ENCODE measurements around the gene ADGRG1. TPM values are rescaled to one million over a fixed set of nuclear protein-coding genes. Genes with fewer than 3 reads are reported as not detected.
A peak's percentile ranks its signal among the peaks of the same experiment; 100 is the strongest.

The ADGRG1 gene
- total and polyA plus RNA-seq, 4 donors, result 1.2 to 68.4 (median 17.6) TPM

GRCh38 chr16:57616241-57616640, 12.2 kb upstream of the ADGRG1 start:
- H3K4me3 ChIP-seq (ENCODE audit: low read length in 2 of 2), result no peak overlapping the region
- no peaks in the 10 kb centered on the region for H3K9me3 ChIP-seq (ENCODE audit: control insufficient read depth, low read length)

GRCh38 chr16:57616876-57617275, 11.6 kb upstream of the ADGRG1 start:
- Histone ChIP-seq H3K9me3 (ENCODE audit: control insufficient read depth, low read length) (no peaks in the 10 kb centered on the region), H3K36me3 (ENCODE audit: control insufficient read depth in 1 of 2, insufficient read depth in 2 of 2, low read length in 1 of 2) (no peaks in the 10 kb centered on the region), H3K4me3 (ENCODE audit: low read length in 2 of 2) (no peak overlapping the region), H3K27me3 (ENCODE audit: control insufficient read depth in 1 of 2, insufficient read depth in 2 of 2, low read length in 1 of 2) (no peaks in the 10 kb centered on the region), H3K4me1 (ENCODE audit: control insufficient read depth in 1 of 2, insufficient read depth in 2 of 2, low read length in 2 of 2) (no peaks in the 10 kb centered on the region), H3K27ac (ENCODE audit: low read depth in 1 of 2, low read length in 2 of 2) (no peak overlapping the region)
- 90 to 95% methylated on average over 4 of the region's 4 CpGs for WGBS, 2 donors
- DNase-seq, result peak; percentile 14 to 42
- ATAC-seq (ENCODE audit: low FRiP score), result no peak
- intact Hi-C loops (cut with DNase I), result no loop called here

More at GRCh38 chr16:57616241-57616640, 12.2 kb upstream of the ADGRG1 start:
- ATAC-seq (ENCODE audit: low FRiP score) (no peak), DNase-seq (peak; percentile 33 to 35)
- Histone ChIP-seq H3K27ac (ENCODE audit: low read depth in 1 of 2, low read length in 2 of 2) (no peak overlapping the region), H3K36me3 (ENCODE audit: control insufficient read depth in 1 of 2, insufficient read depth in 2 of 2, low read length in 1 of 2) (no peaks in the 10 kb centered on the region), H3K4me1 (ENCODE audit: control insufficient read depth in 1 of 2, insufficient read depth in 2 of 2, low read length in 2 of 2) (no peaks in the 10 kb centered on the region), H3K27me3 (ENCODE audit: control insufficient read depth in 1 of 2, insufficient read depth in 2 of 2, low read length in 1 of 2) (no peaks in the 10 kb centered on the region)
- intact Hi-C loops (cut with DNase I), result no loop called here
- WGBS, 2 donors, result 92 to 94% methylated on average over 7 of the region's 7 CpGs

GRCh38 chr16:57617604-57618111, 10.8 kb upstream of the ADGRG1 start:
- 80 to 89% methylated on average over 8 of the region's 8 CpGs for WGBS, 2 donors
- intact Hi-C loops (cut with DNase I), result no loop called here

GRCh38 chr16:57618296-57619132, 9.9 kb upstream of the ADGRG1 start:
- WGBS, 2 donors, result 89 to 90% methylated on average over 19 of the region's 19 CpGs
- H3K4me1 ChIP-seq (ENCODE audit: control insufficient read depth in 1 of 2, insufficient read depth in 2 of 2, low read length in 2 of 2), result no peaks in the 10 kb centered on the region
- H3K27ac ChIP-seq (ENCODE audit: low read depth in 1 of 2, low read length in 2 of 2), result no peak overlapping the region
- ATAC-seq (ENCODE audit: low FRiP score), result no peak
- intact Hi-C loops (cut with DNase I), result no loop called here
- no peaks in the 10 kb centered on the region for H3K36me3 ChIP-seq (ENCODE audit: control insufficient read depth in 1 of 2, insufficient read depth in 2 of 2, low read length in 1 of 2)
- H3K4me3 ChIP-seq (ENCODE audit: low read length in 2 of 2), result no peak overlapping the region
- no peaks in the 10 kb centered on the region for H3K27me3 ChIP-seq (ENCODE audit: control insufficient read depth in 1 of 2, insufficient read depth in 2 of 2, low read length in 1 of 2)
- DNase-seq, result peak; percentile 34 to 56
- no peaks in the 10 kb centered on the region for H3K9me3 ChIP-seq (ENCODE audit: control insufficient read depth, low read length)

More at GRCh38 chr16:57617604-57618111, 10.8 kb upstream of the ADGRG1 start:
- Histone ChIP-seq H3K36me3 (ENCODE audit: control insufficient read depth in 1 of 2, insufficient read depth in 2 of 2, low read length in 1 of 2) (no peaks in the 10 kb centered on the region), H3K4me1 (ENCODE audit: control insufficient read depth in 1 of 2, insufficient read depth in 2 of 2, low read length in 2 of 2) (no peaks in the 10 kb centered on the region), H3K9me3 (ENCODE audit: control insufficient read depth, low read length) (no peaks in the 10 kb centered on the region), H3K27ac (ENCODE audit: low read depth in 1 of 2, low read length in 2 of 2) (no peak overlapping the region), H3K4me3 (ENCODE audit: low read length in 2 of 2) (no peak overlapping the region), H3K27me3 (ENCODE audit: control insufficient read depth in 1 of 2, insufficient read depth in 2 of 2, low read length in 1 of 2) (no peaks in the 10 kb centered on the region)
- no peak for ATAC-seq (ENCODE audit: low FRiP score)
- peak; percentile 13 to 40 for DNase-seq

GRCh38 chr16:57619133-57619605, 9.3 kb upstream of the ADGRG1 start:
- DNase-seq (peak in 1 of 2 donors; percentile 18), ATAC-seq (ENCODE audit: low FRiP score) (no peak)
- Histone ChIP-seq H3K27me3 (ENCODE audit: control insufficient read depth in 1 of 2, insufficient read depth in 2 of 2, low read length in 1 of 2) (no peaks in the 10 kb centered on the region), H3K9me3 (ENCODE audit: control insufficient read depth, low read length) (no peaks in the 10 kb centered on the region), H3K27ac (ENCODE audit: low read depth in 1 of 2, low read length in 2 of 2) (no peak overlapping the region), H3K36me3 (ENCODE audit: control insufficient read depth in 1 of 2, insufficient read depth in 2 of 2, low read length in 1 of 2) (no peaks in the 10 kb centered on the region), H3K4me3 (ENCODE audit: low read length in 2 of 2) (no peak overlapping the region), H3K4me1 (ENCODE audit: control insufficient read depth in 1 of 2, insufficient read depth in 2 of 2, low read length in 2 of 2) (no peaks in the 10 kb centered on the region)
- intact Hi-C loops (cut with DNase I), result no loop called here
- 91 to 92% methylated on average over 8 of the region's 8 CpGs for WGBS, 2 donors

GRCh38 chr16:57619606-57620334, 8.7 kb upstream of the ADGRG1 start:
- whole genome bisulfite sequencing, 2 donors, result 91 to 96% methylated on average over 14 to 16 of the region's 16 CpGs
- no peak overlapping the region for H3K4me3 ChIP-seq (ENCODE audit: low read length in 2 of 2)
- intact Hi-C loops (cut with DNase I), result no loop called here

GRCh38 chr16:57620335-57621231, 7.8 kb upstream of the ADGRG1 start:
- no peaks in the 10 kb centered on the region for H3K36me3 ChIP-seq (ENCODE audit: control insufficient read depth in 1 of 2, insufficient read depth in 2 of 2, low read length in 1 of 2)
- WGBS, 2 donors, result 80 to 82% methylated on average over 23 to 27 of the region's 27 CpGs
- no peak overlapping the region for H3K4me3 ChIP-seq (ENCODE audit: low read length in 2 of 2)
- no peaks in the 10 kb centered on the region for H3K27me3 ChIP-seq (ENCODE audit: control insufficient read depth in 1 of 2, insufficient read depth in 2 of 2, low read length in 1 of 2)
- no peak overlapping the region for H3K27ac ChIP-seq (ENCODE audit: low read depth in 1 of 2, low read length in 2 of 2)
- intact Hi-C loops (cut with DNase I), result no loop called here
- DNase-seq (peak; percentile 28 to 71), ATAC-seq (ENCODE audit: low FRiP score) (no peak)
- H3K9me3 ChIP-seq (ENCODE audit: control insufficient read depth, low read length), result no peaks in the 10 kb centered on the region
- no peaks in the 10 kb centered on the region for H3K4me1 ChIP-seq (ENCODE audit: control insufficient read depth in 1 of 2, insufficient read depth in 2 of 2, low read length in 2 of 2)

More at GRCh38 chr16:57619606-57620334, 8.7 kb upstream of the ADGRG1 start:
- no peak for ATAC-seq (ENCODE audit: low FRiP score)
- Histone ChIP-seq H3K27me3 (ENCODE audit: control insufficient read depth in 1 of 2, insufficient read depth in 2 of 2, low read length in 1 of 2) (no peaks in the 10 kb centered on the region), H3K27ac (ENCODE audit: low read depth in 1 of 2, low read length in 2 of 2) (no peak overlapping the region), H3K4me1 (ENCODE audit: control insufficient read depth in 1 of 2, insufficient read depth in 2 of 2, low read length in 2 of 2) (no peaks in the 10 kb centered on the region), H3K36me3 (ENCODE audit: control insufficient read depth in 1 of 2, insufficient read depth in 2 of 2, low read length in 1 of 2) (no peaks in the 10 kb centered on the region), H3K9me3 (ENCODE audit: control insufficient read depth, low read length) (no peaks in the 10 kb centered on the region)
- peak; percentile 20 to 57 for DNase-seq

All from aorta (tissue), 5 donors.